ENCODE measurements around the gene SEL1L3.
"Not testable (repeated sequence)": the region's sequence is repeated elsewhere in the genome, so short reads cannot be mapped to it uniquely, and the experiment has no call there.

The SEL1L3 gene

GRCh38 chr4:25881193-25881592 is 18.4 kb upstream of the SEL1L3 start:
- no peak for DNase-seq (ENCODE audit: low read depth)
- no peak overlapping the region for H3K4me3 ChIP-seq (ENCODE audit: low read depth, low read length)

DNA sequence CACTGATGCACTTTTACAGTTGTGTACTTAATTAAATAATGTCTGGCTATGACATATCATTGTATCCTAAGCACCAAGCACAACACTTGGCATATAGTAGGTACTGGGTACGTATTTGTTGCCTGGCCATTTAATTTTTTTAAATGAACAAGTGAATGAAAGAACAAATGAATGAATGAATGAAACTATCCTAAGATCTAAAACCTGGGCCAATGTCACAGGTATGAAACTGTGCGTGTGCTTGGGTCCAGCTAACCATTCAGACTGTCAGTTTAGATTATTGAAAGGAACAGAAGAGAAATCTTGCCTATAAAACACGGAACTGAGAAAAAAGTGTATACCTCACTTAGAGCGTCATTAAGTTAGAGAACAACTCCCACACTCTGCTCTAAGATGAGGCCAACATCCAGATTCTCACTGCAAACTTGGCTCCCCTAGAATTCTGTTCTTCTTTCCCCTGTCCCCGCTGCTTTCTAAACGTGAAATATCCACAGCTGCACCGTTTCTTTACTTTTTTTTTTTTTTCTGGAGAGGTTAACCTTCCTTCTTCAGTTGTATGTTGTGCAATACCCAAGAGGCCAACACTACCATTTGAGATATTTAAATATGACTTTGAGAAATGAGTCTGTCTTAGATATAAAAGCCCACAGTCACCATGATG is 17.3 kb upstream of the SEL1L3 start:
- peak; percentile 49 for DNase-seq (ENCODE audit: low read depth)
- no peak overlapping the region for H3K4me3 ChIP-seq (ENCODE audit: low read depth, low read length)

- no peak overlapping the region for H3K4me3 ChIP-seq (ENCODE audit: low read depth, low read length)
- no peak for DNase-seq (ENCODE audit: low read depth)
Measured at GRCh38 chr4:25879587-25879986, 16.8 kb upstream of the SEL1L3 start.

DNA sequence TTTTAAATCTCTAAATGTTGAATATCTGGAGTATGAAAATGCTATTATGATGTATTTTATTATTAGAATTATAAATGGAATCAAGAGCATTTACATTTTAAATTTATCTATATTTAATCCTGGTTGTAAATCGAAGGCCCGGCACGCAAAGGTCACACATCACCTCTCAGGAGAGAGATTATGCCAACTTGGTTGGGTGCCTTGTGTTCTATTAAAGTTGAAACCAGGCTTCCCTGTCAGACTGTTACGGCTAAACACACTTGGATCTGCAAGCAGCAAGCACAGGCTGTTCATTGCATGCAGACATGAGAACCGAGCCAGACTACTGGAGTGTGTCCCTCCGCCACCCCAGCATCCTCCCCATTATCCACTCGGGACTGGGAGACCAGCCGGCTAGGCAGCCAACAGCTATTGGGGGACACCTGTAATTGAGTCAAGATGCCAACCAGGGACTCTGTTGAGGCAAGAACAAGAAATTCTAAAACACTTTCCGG is 16.4 kb upstream of the SEL1L3 start:
- H3K4me3 ChIP-seq (ENCODE audit: low read depth, low read length), result no peak overlapping the region
- DNase-seq (ENCODE audit: low read depth), result no peak

- no peak for DNase-seq (ENCODE audit: low read depth)
Measured at GRCh38 chr4:25878676-25879075, 15.9 kb upstream of the SEL1L3 start.

DNA sequence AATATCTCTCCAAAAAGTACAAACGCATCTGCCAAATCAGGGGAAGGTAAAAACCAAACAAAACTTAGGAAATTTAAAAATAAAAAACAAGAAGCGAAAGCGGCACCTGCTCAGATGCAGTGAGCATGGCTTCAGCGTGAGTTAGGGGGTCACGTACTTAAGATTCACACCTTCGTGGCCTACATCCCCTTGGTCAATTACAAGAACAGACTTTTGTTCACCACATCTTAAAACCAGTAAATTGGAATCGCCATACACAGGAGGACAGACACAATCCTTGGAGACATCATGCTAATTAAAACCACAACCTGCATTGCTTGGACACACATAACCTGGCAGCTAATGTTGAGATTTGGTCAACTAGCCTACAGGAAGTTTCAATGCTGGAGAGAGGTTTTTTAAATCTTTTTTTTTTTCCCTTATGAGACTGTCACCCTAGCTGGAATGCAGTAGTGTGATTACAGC is 12.5 kb upstream of the SEL1L3 start:
- no peak overlapping the region for H3K4me3 ChIP-seq (ENCODE audit: low read depth, low read length)
- DNase-seq (ENCODE audit: low read depth), result no peak

More at GRCh38 chr4:25878676-25879075, 15.9 kb upstream of the SEL1L3 start:
- H3K4me3 ChIP-seq (ENCODE audit: low read depth, low read length), result no peak overlapping the region

- no peak overlapping the region for H3K4me3 ChIP-seq (ENCODE audit: low read depth, low read length)
- DNase-seq (ENCODE audit: low read depth), result no peak
Measured at GRCh38 chr4:25874655-25875054, 11.9 kb upstream of the SEL1L3 start.

DNA sequence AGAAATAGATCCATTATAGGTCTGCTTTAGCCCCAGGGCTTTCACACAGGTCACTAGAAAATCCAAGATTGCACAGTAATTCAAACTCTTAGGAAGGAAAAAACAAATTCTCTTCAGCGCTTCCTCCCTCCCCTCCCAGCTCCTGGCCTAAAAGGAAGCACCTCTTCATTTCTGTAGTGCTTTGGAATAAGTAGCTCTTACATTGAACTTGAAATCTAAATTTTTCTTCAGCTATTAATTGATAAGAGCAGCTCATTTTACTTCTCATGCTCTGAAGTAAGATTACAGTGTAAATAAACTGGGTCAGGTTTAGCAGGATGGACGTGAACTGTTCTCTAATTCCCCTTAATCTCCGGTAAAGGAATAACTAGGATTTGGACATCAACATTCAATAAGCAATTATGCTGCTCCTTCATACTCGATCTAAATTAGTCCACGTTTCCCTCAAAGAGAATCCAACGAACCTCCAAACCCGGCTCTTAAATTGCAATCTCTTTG is 10.9 kb upstream of the SEL1L3 start:
- H3K4me3 ChIP-seq (ENCODE audit: low read depth, low read length), result no peak overlapping the region
- DNase-seq (ENCODE audit: low read depth), result no peak

- no peak for DNase-seq (ENCODE audit: low read depth)
- no peak overlapping the region for H3K4me3 ChIP-seq (ENCODE audit: low read depth, low read length)
Measured at GRCh38 chr4:25872851-25873631, 10.3 kb upstream of the SEL1L3 start.

DNA sequence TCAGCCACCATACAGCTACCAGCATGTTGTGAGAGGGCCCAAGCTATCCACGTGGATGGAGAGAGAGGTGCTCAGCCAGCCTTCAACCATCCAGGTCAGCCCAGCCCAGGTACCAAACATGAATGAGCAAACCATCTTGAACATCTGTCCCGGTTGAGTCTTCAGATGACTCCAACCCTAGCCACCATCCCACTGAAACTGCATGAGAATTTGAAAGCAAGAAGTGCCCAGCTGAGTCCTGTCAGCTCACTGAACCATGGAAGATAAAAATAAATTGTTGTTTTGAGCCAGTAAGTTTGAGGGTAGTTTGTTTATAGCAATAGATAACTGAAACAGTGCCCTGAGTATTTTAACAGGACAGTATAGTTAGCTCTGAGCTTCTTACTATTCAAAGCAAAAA is 7.3 kb upstream of the SEL1L3 start:
- H3K4me3 ChIP-seq (ENCODE audit: low read depth, low read length), result no peak overlapping the region
- no peak for DNase-seq (ENCODE audit: low read depth)

DNA sequence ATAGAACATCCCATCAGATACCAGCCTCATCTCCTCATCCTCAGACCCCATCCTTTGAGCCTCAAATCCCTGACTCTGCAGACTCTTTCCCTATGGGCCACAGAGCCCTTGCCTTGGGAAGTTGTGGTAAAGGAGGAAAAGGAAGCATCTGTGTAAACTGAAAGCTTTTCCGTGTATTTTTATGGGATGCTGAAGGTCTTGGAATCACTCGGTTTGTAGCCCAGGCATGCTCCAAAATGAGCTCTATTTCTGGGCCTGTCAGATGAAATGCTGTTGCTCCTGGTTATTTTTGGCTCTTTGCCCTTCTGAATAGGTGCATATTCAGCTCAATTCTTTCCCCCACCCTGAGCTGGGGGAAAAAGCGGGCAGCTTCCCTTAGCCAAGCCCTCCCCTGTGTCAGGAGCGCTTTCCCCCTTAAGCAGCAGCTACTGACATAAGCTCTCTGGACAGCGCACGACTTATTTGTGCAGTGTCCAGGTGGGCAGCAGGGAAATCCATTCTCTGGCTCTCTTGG is 5.0 kb upstream of the SEL1L3 start:
- no peak overlapping the region for H3K4me3 ChIP-seq (ENCODE audit: low read depth, low read length)
- no peak for DNase-seq (ENCODE audit: low read depth)

DNA sequence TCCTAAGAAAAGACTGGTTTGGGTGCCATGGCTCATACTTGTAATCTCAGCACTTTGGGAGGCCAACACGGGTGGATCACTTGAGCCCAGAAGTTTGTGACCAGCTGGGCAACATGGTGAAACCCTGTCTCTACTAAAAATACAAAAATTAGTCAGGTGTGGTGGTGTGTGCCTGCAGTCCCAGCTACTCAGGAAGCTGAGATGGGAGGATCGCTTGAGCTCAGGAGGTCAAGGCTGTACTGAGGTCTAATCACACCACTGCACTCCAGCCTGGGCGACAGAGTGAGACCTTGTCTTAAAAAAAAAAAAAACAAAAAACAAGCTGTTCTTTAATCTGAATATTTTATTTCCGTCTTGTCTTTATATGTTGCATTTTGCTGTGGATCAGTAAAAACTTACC is 3.6 kb upstream of the SEL1L3 start:
- H3K4me3 ChIP-seq (ENCODE audit: low read depth, low read length); DNase-seq (ENCODE audit: low read depth): not testable (repeated sequence)

DNA sequence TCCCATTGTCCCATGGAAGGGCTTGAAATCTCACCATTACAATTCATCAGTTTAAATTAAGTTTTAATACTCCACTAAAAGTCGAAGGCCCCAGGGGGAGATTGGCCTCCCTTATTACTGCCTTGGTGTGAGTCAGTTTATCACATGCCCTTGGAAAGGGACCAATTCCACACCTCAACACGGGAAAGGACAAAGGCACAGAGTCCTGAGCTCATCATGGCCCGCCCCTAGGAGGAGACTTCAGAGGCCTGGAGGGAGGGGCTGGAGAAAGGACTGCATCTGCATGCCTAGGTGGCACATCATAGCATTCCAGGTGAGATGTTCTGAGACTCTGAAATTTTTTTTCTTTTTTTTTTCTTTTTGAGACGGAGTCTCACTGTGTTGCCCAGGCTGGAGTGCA is 2.8 kb upstream of the SEL1L3 start:
- no peak overlapping the region for H3K4me3 ChIP-seq (ENCODE audit: low read depth, low read length)
- no peak for DNase-seq (ENCODE audit: low read depth)

DNA sequence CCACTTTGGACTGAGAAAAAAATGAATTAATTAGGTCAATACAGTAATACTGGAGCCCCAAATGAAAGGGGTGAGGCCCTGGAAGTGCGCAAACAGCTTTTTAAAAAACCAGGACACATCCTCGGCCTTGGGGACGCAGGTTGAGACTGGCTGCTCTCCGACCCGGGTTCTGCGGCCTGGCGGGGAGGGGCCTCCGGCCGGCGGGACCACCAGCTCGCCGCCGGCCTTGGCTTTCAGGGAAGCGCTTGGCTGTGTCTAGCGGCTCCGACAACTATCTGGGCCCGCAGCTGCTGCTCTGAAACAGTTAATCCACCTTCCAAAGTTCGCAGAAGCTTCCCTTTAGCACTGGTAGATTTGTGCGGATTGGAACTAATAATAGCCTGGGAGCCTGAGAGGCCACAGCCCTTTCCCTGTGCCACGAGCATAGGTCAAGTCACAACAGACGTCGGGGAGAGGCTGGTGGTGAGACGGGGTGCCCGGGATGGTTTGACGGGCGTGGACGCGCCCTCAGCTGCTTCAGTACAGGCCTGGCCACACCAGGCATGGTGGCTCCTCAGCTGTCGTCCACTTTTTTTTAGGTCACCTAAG is 1.1 kb upstream of the SEL1L3 start:
- H3K4me3 ChIP-seq (ENCODE audit: low read depth, low read length), result no peak overlapping the region
- no peak for DNase-seq (ENCODE audit: low read depth)

DNA sequence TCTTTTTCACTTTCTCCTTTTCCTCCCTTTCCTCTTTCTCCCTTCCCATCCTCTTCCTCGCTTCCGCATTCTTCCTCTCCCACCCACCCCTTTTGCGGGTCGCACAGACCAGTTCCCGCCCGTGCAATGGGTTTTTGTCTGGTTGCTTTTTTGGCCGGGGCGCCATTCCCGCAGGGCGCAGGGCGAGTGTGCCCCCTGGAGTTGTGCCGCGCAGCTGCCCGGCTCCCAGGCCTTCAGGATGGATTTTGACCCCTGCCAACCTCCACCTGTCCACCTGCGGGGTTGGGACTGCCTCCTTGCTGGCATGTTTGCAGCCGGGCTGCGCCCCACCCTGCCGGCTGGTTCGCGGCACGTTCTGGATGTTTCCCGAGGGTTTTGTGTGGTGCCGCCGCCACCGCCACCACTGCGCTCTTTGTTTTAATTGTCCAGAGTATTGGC is 578 bp upstream of the SEL1L3 start:
- no peak for DNase-seq (ENCODE audit: low read depth)

GRCh38 chr4:25861951-25862410 is 807 bp downstream of the SEL1L3 start:
- DNase-seq (ENCODE audit: low read depth), result no peak
- H3K4me3 ChIP-seq (ENCODE audit: low read depth, low read length), result peak overlapping the region; percentile 67

More for the DNA sequence above, 578 bp upstream of the SEL1L3 start:
- H3K4me3 ChIP-seq (ENCODE audit: low read depth, low read length), result peak overlapping the region; percentile 67

- peak overlapping the region; percentile 67 for H3K4me3 ChIP-seq (ENCODE audit: low read depth, low read length)
- no peak for DNase-seq (ENCODE audit: low read depth)
Measured at GRCh38 chr4:25861280-25861950, 1.4 kb downstream of the SEL1L3 start.

DNA sequence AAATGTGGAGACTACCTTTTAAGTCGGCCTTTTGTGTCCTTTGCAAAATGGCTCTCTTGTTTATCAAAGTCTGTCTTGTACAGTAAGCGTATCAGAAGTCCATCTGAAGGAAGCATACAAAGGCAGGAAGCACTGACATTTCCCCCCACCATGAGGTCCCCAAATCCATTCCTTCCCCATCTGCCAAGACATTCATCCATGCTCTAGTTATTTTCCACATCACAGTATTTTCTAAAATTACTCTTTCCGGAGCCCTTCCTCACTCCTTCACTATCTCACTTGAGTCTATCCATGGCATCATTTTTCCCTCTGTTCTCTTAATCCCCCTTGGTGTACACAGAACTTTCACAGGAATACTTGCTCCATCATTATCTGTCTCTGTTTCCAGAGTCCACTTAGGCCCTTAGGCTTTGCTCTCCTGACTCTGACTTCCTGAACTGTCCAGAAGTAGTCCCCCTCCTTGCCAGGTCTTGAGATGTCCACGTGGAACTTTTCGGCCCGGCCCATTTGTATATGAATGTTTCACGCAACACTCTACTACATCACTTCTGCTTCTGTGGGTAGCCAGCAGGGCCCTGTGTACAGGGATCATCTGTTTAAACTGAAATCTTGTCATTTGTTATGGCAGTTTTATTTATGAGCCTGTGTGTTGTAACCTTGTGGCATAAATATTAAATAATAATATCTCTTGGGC is 2.1 kb downstream of the SEL1L3 start:
- no peak for DNase-seq (ENCODE audit: low read depth)
- H3K4me3 ChIP-seq (ENCODE audit: low read depth, low read length), result no peak overlapping the region

Measured in skeletal muscle cell (primary cell).